HepG2 (cell line): ENCODE measurements around the gene PYGB. TPM values are rescaled to one million over a fixed set of nuclear protein-coding genes. Genes with fewer than 3 reads are reported as not detected.

Source experiments
- CCAR2 ChIP-seq: fragments of 200-400 bp; formaldehyde crosslinking; optimal IDR thresholded peaks from 2 replicates; pipeline ENCODE3; 2018; ENCODE audit warnings: low read depth, mild to moderate bottlenecking, low read length, moderate library complexity
- ELF3 ChIP-seq: IDR thresholded peaks from 2 replicates; pipeline ENCODE4 v1.6.1; 2016; ENCODE audit warnings: missing genetic modification reagents, missing compliant biosample characterization
- HDAC1 ChIP-seq: sonication (generic); formaldehyde crosslinking; IDR thresholded peaks from 2 replicates; pipeline ENCODE4 v1.5.1; 2020; ENCODE audit warnings: mild to moderate bottlenecking, missing genetic modification reagents
- HNRNPH1 ChIP-seq: fragments of 200-400 bp; formaldehyde crosslinking; optimal IDR thresholded peaks from 2 replicates; pipeline ENCODE3; 2017; ENCODE audit warnings: mild to moderate bottlenecking, low read depth, low read length
- HOXD1 ChIP-seq: sonication (generic); formaldehyde crosslinking; IDR thresholded peaks from 2 replicates; pipeline ENCODE4 v1.5.0; 2020; ENCODE audit warnings: missing genetic modification reagents
- NFYC ChIP-seq: IDR thresholded peaks from 2 replicates; pipeline ENCODE4 v1.6.1; 2016; ENCODE audit warnings: missing genetic modification reagents, missing compliant biosample characterization
- POLR2AphosphoS5 ChIP-seq: IDR thresholded peaks from 2 replicates; pipeline ENCODE4 v1.6.1; 2012; ENCODE audit warnings: low read depth, low read length
- RBM22 ChIP-seq: fragments of 200-400 bp; formaldehyde crosslinking; optimal IDR thresholded peaks from 2 replicates; pipeline ENCODE3; 2017; ENCODE audit warnings: mild to moderate bottlenecking, low read length, moderate library complexity
- RFXANK ChIP-seq: IDR thresholded peaks from 2 replicates; pipeline ENCODE4 v1.6.1; 2016
- SNAPC2 ChIP-seq: sonication (generic); formaldehyde crosslinking; IDR thresholded peaks from 2 replicates; pipeline ENCODE4 v1.8.1; 2022; ENCODE audit warnings: mild to moderate bottlenecking, missing genetic modification reagents
- YEATS2 ChIP-seq: sonication (generic); formaldehyde crosslinking; IDR thresholded peaks from 2 replicates; pipeline ENCODE4 v1.4.0; 2020; ENCODE audit warnings: missing genetic modification reagents, borderline replicate concordance
- ZNF75D ChIP-seq: sonication (generic); formaldehyde crosslinking; IDR thresholded peaks from 2 replicates; pipeline ENCODE4 v1.8.1; 2023; ENCODE audit warnings: missing genetic modification reagents, mild to moderate bottlenecking, borderline replicate concordance
- ZNF816 ChIP-seq: sonication (generic); formaldehyde crosslinking; IDR thresholded peaks from 2 replicates; pipeline ENCODE4 v1.8.0; 2022; ENCODE audit warnings: missing genetic modification reagents, mild to moderate bottlenecking, borderline replicate concordance
- polyA plus RNA-seq, 8 experiments: library from polyadenylated mRNA; depleted of rRNA in 3 of 8; stranded (reverse) in 7 of 8; unstranded in 1 of 8; fragments of >200 nt; fragmentation: Illumina TruSeq in 4 of 8; extraction: Trizol in 4 of 8; gene quantifications; 2 replicates each; pipeline versions ENCODE4 v1.2.1 to v1.2.3, GENCODE V29; 2011 to 2016; ENCODE audit warnings: low read depth in 4 of 8, missing spikeins in 1 of 8, mixed read lengths in 1 of 8; ENCODE audit not compliant: insufficient read depth in 1 of 8
- total RNA-seq, 5 experiments: library from RNA; depleted of rRNA; stranded (reverse); fragments of >200 nt; fragmentation: Illumina TruSeq; extraction: Trizol; gene quantifications; 2 replicates each; pipeline ENCODE4 v1.2.3, GENCODE V29; 2016; ENCODE audit warnings: low read depth in 1 of 5
- TF ChIP-seq, protein P1 (sequence below): IDR thresholded peaks from 2 replicates; pipeline ENCODE4 v1.6.1; 2016; ENCODE audit warnings: missing compliant biosample characterization, missing genetic modification reagents, borderline replicate concordance
- TF ChIP-seq, protein P2 (sequence below): sonication (generic); formaldehyde crosslinking; IDR thresholded peaks from 2 replicates; pipeline ENCODE4 v1.4.0; 2020; ENCODE audit warnings: missing genetic modification reagents, borderline replicate concordance
- TF ChIP-seq, protein P3 (sequence below): sonication (generic); formaldehyde crosslinking; IDR thresholded peaks from 2 replicates; pipeline ENCODE4 v1.5.0; 2020; ENCODE audit warnings: mild to moderate bottlenecking, missing genetic modification reagents, borderline replicate concordance
- TF ChIP-seq, protein P4 (sequence below): sonication (generic); formaldehyde crosslinking; IDR thresholded peaks from 2 replicates; pipeline ENCODE4 v1.4.0; 2020; ENCODE audit warnings: missing genetic modification reagents
- TF ChIP-seq, protein P5 (sequence below): sonication (generic); formaldehyde crosslinking; IDR thresholded peaks from 2 replicates; pipeline ENCODE4 v1.8.0; 2022; ENCODE audit warnings: missing genetic modification reagents, mild to moderate bottlenecking, inconsistent platforms, borderline replicate concordance

Gene PYGB
- total and polyA plus RNA-seq, 2 of the 13 experiments (the other 11 are each of a cell fraction or from before 2014, with no cell fraction given), result 24.2 to 86.3 TPM

DNA sequence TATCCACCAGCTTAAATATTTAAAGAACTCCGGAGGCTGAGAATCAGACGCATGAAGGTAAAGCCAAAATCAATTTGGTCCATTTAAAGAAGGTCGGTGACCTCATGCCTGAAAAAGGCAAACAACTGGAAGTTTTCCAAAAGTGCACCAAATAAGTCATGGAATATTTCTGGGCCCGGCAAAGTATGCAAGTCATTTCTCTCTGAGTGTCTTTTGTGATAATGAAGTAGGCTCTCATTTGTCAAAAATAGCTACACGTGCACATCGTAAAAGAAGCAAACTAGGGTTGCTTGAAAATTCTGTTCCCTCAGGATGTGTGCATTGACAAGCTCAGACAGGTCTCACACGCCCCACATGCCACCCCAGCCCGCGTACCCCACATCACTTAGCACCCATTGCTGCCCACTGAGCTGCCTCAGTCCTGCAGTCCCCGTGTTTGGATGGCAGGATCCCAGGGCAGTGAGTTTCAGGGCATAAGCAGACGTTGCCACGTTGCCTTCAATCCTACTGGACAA is 20.5 kb upstream of the PYGB start (continued):
- TF ChIP-seq RBM22 (peak; percentile 70), CCAR2 (no peak), RFXANK (no peak), SNAPC2 (CRISPR knock-in tag) (peak; percentile 73; the same call in 1 of the 2 replicates), NFYC (CRISPR knock-in tag) (no peak), YEATS2 (CRISPR knock-in tag) (0 out of 2 replicates have a peak, but pooled peaks have one; percentile 1), HDAC1 (peak; percentile 3; the same call in 1 of the 2 replicates), ZNF816 (CRISPR knock-in tag) (no peak), HNRNPH1 (no peak), ELF3 (CRISPR knock-in tag) (no peak), ZNF75D (CRISPR knock-in tag) (no peak), POLR2AphosphoS5 (peak; percentile 49; the same call in 1 of the 2 replicates), HOXD1 (CRISPR knock-in tag) (no peak)
- TF ChIP-seq, protein P1, sequence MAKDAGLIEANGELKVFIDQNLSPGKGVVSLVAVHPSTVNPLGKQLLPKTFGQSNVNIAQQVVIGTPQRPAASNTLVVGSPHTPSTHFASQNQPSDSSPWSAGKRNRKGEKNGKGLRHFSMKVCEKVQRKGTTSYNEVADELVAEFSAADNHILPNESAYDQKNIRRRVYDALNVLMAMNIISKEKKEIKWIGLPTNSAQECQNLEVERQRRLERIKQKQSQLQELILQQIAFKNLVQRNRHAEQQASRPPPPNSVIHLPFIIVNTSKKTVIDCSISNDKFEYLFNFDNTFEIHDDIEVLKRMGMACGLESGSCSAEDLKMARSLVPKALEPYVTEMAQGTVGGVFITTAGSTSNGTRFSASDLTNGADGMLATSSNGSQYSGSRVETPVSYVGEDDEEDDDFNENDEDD (CRISPR knock-in tag), result no peak
- TF ChIP-seq, protein P2, sequence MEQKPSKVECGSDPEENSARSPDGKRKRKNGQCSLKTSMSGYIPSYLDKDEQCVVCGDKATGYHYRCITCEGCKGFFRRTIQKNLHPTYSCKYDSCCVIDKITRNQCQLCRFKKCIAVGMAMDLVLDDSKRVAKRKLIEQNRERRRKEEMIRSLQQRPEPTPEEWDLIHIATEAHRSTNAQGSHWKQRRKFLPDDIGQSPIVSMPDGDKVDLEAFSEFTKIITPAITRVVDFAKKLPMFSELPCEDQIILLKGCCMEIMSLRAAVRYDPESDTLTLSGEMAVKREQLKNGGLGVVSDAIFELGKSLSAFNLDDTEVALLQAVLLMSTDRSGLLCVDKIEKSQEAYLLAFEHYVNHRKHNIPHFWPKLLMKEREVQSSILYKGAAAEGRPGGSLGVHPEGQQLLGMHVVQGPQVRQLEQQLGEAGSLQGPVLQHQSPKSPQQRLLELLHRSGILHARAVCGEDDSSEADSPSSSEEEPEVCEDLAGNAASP (CRISPR knock-in tag), result no peak
- TF ChIP-seq, protein P3, sequence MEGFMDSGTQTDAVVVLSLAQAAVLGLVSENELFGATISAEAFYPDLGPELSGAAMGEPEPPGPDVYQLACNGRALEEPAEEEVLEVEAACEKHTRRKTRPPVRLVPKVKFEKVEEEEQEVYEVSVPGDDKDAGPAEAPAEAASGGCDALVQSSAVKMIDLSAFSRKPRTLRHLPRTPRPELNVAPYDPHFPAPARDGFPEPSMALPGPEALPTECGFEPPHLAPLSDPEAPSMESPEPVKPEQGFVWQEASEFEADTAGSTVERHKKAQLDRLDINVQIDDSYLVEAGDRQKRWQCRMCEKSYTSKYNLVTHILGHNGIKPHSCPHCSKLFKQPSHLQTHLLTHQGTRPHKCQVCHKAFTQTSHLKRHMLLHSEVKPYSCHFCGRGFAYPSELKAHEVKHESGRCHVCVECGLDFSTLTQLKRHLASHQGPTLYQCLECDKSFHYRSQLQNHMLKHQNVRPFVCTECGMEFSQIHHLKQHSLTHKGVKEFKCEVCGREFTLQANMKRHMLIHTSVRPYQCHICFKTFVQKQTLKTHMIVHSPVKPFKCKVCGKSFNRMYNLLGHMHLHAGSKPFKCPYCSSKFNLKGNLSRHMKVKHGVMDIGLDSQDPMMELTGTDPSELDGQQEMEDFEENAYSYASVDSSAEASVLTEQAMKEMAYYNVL, result no peak; the same call in 1 of the 2 replicates
- TF ChIP-seq, protein P4, sequence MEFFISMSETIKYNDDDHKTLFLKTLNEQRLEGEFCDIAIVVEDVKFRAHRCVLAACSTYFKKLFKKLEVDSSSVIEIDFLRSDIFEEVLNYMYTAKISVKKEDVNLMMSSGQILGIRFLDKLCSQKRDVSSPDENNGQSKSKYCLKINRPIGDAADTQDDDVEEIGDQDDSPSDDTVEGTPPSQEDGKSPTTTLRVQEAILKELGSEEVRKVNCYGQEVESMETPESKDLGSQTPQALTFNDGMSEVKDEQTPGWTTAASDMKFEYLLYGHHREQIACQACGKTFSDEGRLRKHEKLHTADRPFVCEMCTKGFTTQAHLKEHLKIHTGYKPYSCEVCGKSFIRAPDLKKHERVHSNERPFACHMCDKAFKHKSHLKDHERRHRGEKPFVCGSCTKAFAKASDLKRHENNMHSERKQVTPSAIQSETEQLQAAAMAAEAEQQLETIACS (CRISPR knock-in tag), result no peak
- TF ChIP-seq, protein P5, sequence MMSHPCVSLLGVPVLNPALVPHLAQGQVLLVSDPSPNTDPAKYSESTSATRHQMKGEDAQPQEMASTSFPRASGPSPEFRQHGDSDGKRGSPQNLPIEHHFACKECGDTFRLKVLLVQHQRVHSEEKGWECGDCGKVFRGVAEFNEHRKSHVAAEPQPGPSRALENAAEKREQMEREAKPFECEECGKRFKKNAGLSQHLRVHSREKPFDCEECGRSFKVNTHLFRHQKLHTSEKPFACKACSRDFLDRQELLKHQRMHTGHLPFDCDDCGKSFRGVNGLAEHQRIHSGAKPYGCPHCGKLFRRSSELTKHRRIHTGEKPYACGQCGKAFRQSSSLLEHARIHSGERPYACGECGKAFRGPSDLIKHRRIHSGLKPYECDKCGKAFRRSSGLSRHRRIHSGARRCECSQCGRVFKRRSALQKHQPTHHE (CRISPR knock-in tag), result no peak; the same call in 1 of the 2 replicates
